GM12874 (cell line): Measurements from ENCODE around the gene PRRC2C.

Experiments used
- TF ChIP-seq, protein P1 (sequence below): IDR thresholded peaks from 2 replicates; pipeline ENCODE4 v1.5.1; 2011; ENCODE audit warnings: low read depth, mild to moderate bottlenecking, control low read depth, low read length, moderate library complexity; ENCODE audit not compliant: insufficient read depth

The PRRC2C gene

GRCh38 chr1:171610385-171610784, 125.1 kb downstream of the PRRC2C start:
- TF ChIP-seq, protein P1, sequence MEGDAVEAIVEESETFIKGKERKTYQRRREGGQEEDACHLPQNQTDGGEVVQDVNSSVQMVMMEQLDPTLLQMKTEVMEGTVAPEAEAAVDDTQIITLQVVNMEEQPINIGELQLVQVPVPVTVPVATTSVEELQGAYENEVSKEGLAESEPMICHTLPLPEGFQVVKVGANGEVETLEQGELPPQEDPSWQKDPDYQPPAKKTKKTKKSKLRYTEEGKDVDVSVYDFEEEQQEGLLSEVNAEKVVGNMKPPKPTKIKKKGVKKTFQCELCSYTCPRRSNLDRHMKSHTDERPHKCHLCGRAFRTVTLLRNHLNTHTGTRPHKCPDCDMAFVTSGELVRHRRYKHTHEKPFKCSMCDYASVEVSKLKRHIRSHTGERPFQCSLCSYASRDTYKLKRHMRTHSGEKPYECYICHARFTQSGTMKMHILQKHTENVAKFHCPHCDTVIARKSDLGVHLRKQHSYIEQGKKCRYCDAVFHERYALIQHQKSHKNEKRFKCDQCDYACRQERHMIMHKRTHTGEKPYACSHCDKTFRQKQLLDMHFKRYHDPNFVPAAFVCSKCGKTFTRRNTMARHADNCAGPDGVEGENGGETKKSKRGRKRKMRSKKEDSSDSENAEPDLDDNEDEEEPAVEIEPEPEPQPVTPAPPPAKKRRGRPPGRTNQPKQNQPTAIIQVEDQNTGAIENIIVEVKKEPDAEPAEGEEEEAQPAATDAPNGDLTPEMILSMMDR = no peak

DNA sequence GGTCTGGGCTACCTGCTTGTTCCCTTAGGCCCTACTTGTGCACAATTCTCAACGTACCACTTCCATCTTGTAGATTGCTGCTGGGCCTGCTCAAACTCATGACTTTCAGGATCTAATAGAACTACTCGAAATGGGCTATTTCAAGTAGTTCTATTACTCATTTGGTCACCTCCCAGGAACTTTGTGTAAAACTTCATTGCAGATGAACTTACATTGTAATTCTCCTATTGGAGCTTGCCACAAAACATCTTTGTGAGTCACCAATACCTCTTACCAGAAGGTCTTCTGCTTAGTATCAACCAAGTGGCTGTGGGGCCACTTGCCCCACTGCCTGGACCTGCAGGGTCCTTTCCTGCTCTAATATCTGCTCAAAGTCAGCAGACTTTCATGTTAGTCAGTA, 126.0 kb downstream of the PRRC2C start:
- TF ChIP-seq, protein P1 = no peak

DNA sequence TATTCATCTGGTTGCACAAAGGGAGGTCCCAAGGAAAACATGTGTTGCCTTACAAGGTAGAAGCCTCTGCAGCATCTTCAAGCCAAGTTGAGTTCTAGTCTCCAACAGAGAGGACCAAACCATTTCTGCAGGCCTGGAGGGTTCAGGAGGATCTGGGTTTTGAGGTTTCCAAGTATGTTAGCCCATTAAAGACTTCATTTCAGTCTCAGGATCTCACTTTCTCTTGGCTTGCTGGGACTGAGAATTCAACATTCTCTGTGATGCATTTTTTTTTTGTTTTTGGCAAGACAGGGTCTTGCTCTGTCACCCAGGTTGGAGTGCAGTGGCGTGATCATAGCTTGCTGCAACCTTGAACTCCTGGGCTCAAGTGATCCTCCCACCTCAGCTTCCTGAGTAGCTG, 128.0 kb downstream of the PRRC2C start:
- TF ChIP-seq, protein P1 = no peak

GRCh38 chr1:171616586-171616985, 131.3 kb downstream of the PRRC2C start:
- TF ChIP-seq, protein P1 = no peak

DNA sequence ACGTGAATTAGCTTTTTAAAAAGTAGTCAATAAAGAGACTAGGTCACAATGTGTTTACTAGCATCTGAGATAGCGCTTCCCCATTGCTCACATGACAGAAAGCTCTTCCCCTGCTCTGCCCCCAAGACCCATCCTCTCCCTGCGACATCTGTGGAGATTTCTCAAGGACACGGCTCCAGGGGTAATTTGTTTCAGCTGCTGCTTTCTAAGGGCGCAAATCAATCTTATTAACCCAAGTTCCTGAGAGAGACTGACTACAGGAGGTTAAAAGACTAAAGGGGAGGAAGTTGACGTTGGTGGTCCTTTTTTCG, 136.8 kb downstream of the PRRC2C start, which contains the start of gene MYOCOS:
TSS of gene MYOCOS (plus strand) at position 92 of the 311 bp plus-strand sequence. CDS start 1,641 bp downstream, outside the sequence.
- TF ChIP-seq, protein P1 = no peak

DNA sequence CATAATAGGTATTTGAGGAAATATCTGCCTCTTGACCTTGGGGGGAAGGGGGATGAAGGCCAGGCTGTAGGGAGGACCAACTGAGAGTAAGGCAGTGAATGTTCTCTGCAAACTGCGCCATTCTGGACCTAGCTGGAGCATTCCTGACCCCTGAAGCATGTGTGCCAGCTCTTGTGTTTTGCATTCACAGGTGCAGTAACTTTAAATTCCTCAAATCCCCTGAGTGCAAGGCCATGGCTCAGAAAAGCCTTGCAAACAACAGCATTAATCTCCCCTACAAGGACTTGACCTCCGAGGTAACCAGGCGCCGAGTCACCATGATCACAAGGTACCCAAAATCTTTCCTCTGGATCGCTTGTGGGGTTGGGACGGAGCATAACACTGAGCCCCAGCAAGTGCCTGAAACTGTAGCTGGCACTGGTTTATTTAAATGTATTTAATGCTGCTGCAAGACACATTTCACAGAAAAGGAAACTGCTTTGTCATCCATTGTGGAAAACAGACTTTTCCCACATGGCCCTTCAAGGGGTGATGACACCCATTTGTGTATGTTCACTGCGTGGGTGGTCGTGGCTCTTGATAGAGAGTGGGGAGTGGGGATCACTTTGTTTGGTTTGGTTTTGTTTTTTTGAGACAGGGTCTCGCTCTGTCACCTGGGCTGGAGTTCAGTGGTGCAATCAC, 138.5 kb downstream of the PRRC2C start:
- TF ChIP-seq, protein P1 = no peak

DNA sequence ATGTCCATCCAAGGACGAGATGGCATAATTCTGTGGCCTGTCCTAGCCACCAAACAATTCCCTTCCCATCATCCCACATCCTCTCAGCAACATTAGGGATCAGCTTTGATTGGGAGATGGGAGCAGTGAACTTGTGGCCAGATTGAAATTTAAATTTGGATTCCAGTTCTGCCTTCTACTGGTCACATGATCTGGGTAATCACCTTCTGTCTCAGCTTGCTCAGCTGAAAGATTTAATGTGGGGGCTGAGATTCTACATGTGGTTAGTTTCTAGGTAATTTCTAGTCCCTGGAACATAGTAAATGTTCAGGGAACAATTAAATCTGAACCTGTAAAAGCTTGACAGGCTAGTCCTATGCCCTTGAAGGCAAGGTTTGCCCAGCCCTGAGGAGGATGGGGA, 139.9 kb downstream of the PRRC2C start:
- TF ChIP-seq, protein P1 = no peak
